GM10266 (cell line): ENCODE data around the gene MAP2.

Source experiments
- DNase-seq: peaks from one replicate; pipeline ENCODE4 v3.0.0; 2012; ENCODE audit errors: extremely low spot score
- TF ChIP-seq, protein P1 (sequence below): IDR thresholded peaks from 2 replicates; pipeline ENCODE4 v1.5.1; 2012; ENCODE audit warnings: mild to moderate bottlenecking, low read depth; ENCODE audit not compliant: control insufficient read depth, insufficient read depth; ENCODE audit errors: missing control alignments

The MAP2 gene

DNA sequence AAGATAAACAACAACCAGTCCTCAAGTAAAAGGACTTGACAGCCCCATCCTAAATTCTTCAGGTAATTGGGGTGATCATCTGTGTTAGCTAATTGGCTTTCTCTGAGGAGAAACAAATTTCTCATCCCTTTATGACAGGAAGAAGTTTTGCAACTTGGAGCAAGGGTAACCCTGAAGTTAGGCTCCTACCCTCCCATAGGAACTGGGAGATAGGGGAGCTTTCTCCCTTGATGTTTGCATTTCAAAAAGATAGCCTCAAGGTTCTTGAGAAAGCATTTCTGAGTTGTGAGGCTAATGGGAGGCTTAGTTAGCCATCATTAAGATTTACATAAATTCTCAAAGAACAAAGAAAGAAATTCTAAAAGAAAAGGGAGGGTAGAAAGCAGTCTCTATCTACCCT is 95.4 kb downstream of the MAP2 start:
- no peak for DNase-seq
- TF ChIP-seq, protein P1, sequence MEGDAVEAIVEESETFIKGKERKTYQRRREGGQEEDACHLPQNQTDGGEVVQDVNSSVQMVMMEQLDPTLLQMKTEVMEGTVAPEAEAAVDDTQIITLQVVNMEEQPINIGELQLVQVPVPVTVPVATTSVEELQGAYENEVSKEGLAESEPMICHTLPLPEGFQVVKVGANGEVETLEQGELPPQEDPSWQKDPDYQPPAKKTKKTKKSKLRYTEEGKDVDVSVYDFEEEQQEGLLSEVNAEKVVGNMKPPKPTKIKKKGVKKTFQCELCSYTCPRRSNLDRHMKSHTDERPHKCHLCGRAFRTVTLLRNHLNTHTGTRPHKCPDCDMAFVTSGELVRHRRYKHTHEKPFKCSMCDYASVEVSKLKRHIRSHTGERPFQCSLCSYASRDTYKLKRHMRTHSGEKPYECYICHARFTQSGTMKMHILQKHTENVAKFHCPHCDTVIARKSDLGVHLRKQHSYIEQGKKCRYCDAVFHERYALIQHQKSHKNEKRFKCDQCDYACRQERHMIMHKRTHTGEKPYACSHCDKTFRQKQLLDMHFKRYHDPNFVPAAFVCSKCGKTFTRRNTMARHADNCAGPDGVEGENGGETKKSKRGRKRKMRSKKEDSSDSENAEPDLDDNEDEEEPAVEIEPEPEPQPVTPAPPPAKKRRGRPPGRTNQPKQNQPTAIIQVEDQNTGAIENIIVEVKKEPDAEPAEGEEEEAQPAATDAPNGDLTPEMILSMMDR: no peak

DNA sequence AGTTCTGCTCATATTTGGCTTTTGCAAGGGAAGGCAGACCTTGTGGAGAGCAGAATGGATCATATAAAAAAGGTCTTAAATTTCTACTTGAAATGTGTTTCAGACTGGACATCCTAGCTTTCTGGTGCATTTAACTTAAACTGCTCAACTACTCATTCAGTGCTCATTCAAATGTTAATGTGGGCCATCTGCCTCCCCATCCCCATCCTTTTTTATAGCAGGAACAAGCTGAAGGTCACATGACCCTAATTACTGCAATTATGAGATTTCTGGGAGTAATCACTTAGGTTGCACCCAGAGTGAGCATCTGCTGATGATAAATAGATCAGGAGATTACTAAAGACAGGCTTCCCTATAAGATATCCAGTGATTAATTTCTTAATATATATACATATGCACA is 96.1 kb downstream of the MAP2 start:
- TF ChIP-seq, protein P1: no peak
- DNase-seq: no peak

DNA sequence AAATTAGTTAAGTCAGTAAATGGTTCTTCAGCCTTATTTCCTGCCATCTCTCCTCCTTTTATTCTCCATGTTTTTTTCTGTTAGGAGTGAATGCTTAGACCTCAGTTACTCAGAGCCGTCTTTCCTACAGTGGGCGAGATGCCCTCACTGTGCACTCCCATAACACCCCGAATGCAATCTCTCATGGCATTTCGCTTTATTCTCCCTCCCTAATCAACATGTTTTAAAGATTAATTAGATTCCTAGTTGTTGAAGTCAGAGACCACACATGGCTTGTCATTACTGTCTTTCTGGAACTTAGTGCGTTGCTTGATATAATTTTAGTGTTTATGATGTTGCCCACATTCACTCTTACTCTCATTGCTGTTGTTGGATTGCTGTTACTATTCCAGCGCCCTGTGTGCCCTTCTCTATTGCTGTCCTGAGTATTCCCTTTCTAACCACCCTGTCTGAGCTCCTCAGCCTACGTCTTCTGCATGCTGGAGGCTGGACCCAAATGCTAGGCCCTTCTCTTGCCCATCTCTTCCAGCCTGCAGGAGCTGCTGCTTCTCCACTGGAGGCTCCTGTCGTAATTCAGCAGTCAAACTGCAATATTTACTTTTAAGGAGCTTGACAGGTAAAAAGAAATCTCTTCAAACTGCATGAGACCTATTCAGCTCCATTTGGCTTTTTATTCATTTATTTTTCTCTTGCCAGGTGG is 99.3 kb downstream of the MAP2 start:
- TF ChIP-seq, protein P1: no peak
- DNase-seq: no peak

DNA sequence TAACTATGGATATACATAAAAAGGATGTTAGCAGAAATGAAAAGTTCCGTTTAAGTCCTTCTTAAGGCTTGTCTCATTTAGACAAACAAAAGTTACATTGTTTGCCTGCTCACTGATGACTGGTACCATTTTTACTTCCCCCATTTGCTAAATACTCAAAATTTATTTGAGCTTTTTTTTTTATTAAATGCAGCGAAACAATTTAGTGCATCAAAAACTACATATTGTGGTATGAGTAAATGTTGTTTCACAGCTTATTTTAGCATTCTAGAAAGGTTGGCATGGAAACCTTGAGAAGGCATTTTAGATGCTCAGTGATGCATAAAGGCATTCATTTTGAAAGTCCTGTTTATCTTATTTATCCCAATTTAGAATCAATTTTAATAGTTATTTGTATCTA is 100.0 kb downstream of the MAP2 start:
- DNase-seq: peak; percentile 2
- TF ChIP-seq, protein P1: no peak

DNA sequence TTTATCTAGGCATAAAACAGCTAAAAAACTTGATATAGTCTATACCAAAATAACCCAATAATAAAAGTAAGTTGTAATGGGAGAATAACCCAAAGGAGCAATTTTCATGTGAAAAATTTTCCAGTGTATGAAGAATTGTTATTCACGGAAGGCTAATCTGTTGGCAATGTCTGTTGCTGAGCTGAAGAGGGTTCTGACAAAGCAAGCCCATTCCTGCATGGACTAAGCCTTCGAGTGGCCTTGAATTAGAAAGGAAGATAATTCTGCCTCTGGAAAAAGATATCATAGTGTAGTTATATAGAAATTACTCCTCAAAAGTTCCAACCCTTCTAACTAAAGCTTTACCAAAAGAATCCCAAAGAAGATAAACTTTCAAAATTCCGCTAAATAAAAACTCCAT is 101.5 kb downstream of the MAP2 start:
- no peak for DNase-seq
- TF ChIP-seq, protein P1: no peak

DNA sequence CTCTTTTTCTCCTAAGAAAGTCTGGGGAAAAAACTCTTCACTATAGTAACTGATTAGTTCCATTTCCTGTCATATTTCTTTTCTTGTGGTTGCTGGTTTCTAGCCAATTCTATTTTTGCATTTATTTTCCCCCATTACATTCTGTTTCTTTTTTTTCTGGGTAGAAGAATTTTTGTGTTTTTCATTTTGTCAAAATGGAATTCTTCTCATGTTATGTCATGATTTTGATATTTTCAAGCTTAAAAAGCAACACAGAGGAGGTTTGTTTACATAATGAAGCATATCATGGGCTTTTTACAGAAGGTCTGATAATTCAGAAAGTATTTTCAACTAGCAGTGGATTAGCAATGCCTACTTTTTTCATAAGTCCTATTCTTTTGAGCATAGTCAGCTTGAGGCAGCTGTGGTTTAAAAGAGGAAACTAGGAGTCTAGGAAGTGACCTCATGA is 102.0 kb downstream of the MAP2 start:
- TF ChIP-seq, protein P1: no peak
- no peak for DNase-seq

DNA sequence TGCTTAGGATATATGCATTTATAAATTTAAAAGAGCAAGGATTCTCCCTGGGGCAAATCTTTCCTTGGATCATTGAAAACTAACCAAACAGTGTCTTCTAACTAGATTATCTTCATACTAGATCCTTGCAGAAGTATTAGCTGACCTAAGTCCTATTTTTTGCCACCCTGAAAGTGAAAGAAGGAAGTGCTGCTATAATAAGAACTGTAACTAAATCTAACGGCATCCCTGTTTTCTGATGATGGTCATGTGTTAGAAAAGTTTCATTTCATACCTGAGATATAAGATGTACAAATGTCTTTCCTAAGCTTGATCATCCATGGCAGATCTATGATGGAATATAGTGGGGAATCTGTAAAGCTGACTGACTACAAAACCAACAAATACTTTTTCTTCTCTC is 102.7 kb downstream of the MAP2 start:
- DNase-seq: no peak

More for the DNA sequence above, 102.7 kb downstream of the MAP2 start:
- TF ChIP-seq, protein P1: no peak
